Measurements from ENCODE around the gene SLC17A9. TPM values are rescaled to one million over a fixed set of nuclear protein-coding genes. Genes with fewer than 3 reads are reported as not detected.

The SLC17A9 gene, protein sequence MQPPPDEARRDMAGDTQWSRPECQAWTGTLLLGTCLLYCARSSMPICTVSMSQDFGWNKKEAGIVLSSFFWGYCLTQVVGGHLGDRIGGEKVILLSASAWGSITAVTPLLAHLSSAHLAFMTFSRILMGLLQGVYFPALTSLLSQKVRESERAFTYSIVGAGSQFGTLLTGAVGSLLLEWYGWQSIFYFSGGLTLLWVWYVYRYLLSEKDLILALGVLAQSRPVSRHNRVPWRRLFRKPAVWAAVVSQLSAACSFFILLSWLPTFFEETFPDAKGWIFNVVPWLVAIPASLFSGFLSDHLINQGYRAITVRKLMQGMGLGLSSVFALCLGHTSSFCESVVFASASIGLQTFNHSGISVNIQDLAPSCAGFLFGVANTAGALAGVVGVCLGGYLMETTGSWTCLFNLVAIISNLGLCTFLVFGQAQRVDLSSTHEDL
- total RNA-seq (2022; extraction: Qiagen RNA extraction; ENCODE audit: low read depth) = 0.09 to 0.19 TPM in 2 of 5 replicates, not detected in the others

DNA sequence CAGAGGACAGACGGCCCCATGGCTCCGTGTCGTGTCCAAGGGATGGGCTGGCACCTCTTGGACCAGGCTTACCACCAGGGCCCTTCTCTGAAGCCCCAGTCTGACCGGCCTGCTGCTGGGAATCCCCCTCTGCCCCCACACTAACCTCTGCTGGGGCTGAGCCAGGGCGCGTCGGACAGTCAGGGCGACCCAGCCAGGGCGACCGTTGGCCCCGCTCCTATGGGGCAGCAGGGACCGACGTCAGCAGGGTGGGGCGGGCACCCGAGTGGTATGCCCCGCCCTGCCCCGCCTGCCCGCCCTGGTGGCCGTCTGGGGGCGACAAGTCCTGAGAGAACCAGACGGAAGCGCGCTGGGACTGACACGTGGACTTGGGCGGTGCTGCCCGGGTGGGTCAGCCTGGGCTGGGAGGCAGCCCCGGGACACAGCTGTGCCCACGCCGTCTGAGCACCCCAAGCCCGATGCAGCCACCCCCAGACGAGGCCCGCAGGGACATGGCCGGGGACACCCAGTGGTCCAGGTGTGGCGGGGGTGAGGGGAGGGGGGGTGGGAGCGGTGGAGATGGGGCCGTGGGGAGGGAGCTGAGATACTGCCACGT lies at the start of gene SLC17A9:
Gene SLC17A9, plus strand, starts transcription at position 337 of the 595 bp plus-strand sequence. Its CDS starts 122 bp downstream, at position 459.

DNA sequence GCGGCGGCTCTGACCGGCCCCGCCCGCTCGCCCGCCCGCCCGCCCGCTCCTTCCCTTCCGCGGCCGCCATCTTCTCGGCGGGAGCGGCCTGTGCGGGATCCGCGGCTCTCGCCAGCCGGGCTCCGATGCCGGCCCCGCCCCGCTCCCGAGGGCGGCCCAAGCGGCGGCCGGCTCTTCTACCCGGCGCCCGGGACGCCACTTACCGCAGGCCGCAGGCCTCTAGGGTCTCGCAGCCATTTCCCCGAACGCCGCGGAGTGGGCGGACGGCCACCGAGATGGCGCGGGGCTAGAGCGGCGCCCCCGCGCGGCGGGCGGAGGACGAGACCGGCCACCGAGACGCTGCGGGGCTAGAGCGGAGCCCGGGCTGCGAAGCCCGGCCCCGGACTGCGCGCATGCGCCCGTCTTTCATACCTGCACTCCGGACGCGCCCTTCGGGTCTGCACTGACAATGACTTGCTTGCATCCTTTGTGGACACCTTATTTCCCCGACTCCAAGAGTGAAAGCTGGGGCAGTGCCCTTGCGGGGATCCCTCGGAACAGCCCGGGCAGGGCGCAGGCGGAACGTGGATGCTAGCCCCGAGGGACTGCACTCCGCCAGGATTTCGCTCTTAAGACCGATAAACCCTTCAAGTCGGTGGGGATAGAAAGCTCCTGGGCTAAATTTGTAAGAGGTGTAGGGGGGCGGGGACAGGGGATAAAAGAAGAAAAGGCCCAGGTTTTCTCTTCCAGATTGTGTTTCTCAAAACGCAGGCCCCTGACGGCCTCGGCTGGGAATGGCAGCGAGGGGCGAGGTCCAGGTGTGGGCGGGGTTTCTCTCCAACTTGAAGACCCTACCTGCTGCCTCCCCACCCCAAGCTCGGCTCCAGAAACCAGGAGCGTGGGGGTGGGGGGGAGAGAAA lies 26.0 kb upstream of the SLC17A9 start, which contains the start of gene DIDO1:
Gene DIDO1, minus strand, starts transcription at position 277 of the 899 bp plus-strand sequence.

DNA sequence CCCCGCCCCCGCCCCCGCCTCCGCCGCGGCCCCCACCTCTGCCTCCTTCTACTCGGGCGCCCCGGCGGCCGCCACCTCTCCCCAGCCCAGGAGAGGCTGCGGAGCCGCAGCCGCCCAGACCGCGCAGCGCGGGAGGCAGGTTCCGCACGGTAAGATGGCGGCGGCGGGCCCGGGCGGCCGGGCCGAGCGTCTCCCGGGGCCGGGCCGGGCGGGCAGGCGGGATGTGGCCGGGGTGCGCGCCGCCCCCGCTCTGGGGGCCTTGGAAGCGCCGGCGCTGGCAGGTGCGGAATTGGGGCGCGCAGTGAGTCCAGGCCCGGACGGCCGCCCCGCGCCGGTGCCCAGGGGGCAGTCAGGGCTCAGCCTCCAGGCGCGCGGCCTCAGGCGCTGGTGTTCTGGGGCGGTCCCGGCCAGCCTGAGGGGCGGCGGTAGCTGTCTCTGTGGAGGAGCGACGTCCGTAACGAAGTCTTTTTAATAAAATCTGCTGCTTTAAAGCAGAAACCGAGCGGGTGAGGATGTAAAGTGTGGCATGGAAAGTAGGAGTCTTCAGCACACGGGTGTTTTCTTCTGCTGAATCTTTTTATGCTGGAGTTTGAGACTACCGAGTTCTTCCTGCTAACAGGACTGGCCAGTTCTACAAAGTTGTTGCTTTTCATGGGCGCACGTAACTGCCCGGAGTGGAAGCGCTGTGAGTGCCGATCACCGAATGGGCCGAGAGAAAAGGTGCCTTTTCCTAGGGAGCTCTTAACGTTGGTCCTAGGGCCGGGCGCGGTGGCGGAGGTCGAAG lies 14.2 kb upstream of the SLC17A9 start, which contains the start of gene GID8:
Gene GID8, plus strand, starts transcription at position 43 of the 784 bp plus-strand sequence. CDS start 3,356 bp downstream, outside the sequence.

DNA sequence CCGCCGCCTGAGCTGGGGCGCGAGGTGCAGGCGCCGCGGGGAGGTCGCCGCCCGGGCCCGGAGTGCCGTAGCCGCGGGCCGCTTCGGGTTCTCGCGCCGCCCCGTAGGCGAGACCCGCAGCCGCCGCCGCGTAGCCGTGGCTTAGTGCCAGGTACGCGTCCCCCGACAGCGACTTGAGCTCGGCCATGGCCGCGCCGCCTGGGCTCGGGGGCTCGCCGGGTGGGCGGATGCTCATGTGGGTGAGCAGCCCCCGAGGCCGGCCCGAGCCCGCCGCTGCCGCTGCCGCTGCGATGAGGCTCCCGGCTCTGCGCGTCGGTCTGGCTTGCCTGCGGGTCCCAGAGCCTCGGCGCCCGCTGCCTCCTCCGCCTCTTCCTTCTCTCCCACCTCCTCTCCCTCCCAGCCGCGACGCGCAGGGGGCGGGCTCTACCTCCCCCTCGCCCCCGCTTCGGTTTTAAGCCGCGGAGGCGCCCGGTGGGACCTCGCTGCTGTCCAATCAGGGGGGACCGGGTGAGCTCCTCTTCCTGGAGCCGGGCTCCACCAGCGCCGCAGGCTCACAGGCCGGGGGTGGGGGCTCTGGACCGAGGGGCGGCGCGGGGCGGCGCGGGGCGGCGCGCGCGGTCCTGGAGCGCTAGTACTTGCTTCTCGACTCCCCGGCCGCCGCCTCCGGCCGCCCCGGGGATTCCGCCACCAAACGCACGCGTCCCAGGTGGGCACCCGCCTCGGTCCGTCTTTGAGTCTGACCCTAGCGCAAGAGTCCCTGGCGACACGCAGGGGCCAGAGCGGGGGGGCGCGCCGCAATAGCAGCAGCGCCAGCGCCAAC lies 54.2 kb downstream of the SLC17A9 start, which contains the start of gene BHLHE23:
Gene BHLHE23, minus strand, starts transcription at position 425 of the 820 bp plus-strand sequence. Its CDS starts 190 bp downstream, at position 235.

Other genes with a start within 250 kb of the SLC17A9 start
- 0.06 to 0.27 TPM (median 0.07 TPM) in 5 replicates for gene NTSR1, start 243.9 kb upstream of the SLC17A9 start, total RNA-seq (2022; extraction: Qiagen RNA extraction; ENCODE audit: low read depth)
- 19.2 to 24.0 TPM (median 22.1 TPM) in 5 replicates for gene MRGBP, start 156.2 kb upstream of the SLC17A9 start, total RNA-seq (2022; extraction: Qiagen RNA extraction; ENCODE audit: low read depth)
- gene OGFR, start 147.9 kb upstream of the SLC17A9 start, total RNA-seq (2022; extraction: Qiagen RNA extraction; ENCODE audit: low read depth) = 40.7 to 46.4 TPM (median 43.3 TPM) in 5 replicates
- 0.33 to 0.73 TPM (median 0.55 TPM) in 5 replicates for gene COL9A3, start 135.7 kb upstream of the SLC17A9 start, total RNA-seq (2022; extraction: Qiagen RNA extraction; ENCODE audit: low read depth)
- gene TCFL5, start 90.9 kb upstream of the SLC17A9 start, total RNA-seq (2022; extraction: Qiagen RNA extraction; ENCODE audit: low read depth) = 3.1 to 4.1 TPM (median 4.0 TPM) in 5 replicates
- gene DIDO1, start 26.2 kb upstream of the SLC17A9 start, total RNA-seq (2022; extraction: Qiagen RNA extraction; ENCODE audit: low read depth) = 20.3 to 25.3 TPM (median 23.2 TPM) in 5 replicates
- gene GID8, start 14.6 kb upstream of the SLC17A9 start, total RNA-seq (2022; extraction: Qiagen RNA extraction; ENCODE audit: low read depth) = 20.4 to 23.9 TPM (median 22.2 TPM) in 5 replicates
- not detected in 5 replicates for gene BHLHE23, start 54.3 kb downstream of the SLC17A9 start, total RNA-seq (2022; extraction: Qiagen RNA extraction; ENCODE audit: low read depth)

Data from A549 treated with GW870086 at 1 μM for 4 hours (cell line).